Prostate gland (tissue), 2 donors: ENCODE data around the gene ALDH9A1. TPM values are rescaled to one million over a fixed set of nuclear protein-coding genes. Genes with fewer than 3 reads are reported as not detected.
"Not testable (repeated sequence)": the region's sequence is repeated elsewhere in the genome, so short reads cannot be mapped to it uniquely, and the experiment has no call there.

Experiments used
- DNase-seq: peaks from one replicate; pipeline ENCODE4 v3.0.0-alpha.2; 2019; ENCODE audit warnings: low spot score
- H3K27ac ChIP-seq, 2 donors: fragments of 200-600 bp; sonication (generic); 2 replicates each; pipeline ENCODE4 v1.5.1; 2017 to 2019
- H3K27me3 ChIP-seq: fragments of 200-600 bp; sonication (generic); replicated peaks from 2 replicates; pipeline ENCODE4 v1.5.1; 2019; ENCODE audit not compliant: insufficient read depth
- H3K36me3 ChIP-seq, 2 donors: fragments of 200-600 bp; sonication (generic); 1 replicate in 1 of 2; 2 replicates in 1 of 2; pipeline versions ENCODE4 v1.5.1 to v1.8.1; 2017 to 2019
- H3K4me1 ChIP-seq: fragments of 200-600 bp; sonication (generic); replicated peaks from 2 replicates; pipeline ENCODE4 v1.5.1; 2019
- H3K4me3 ChIP-seq, 2 donors: fragments of 200-600 bp; sonication (generic); 2 replicates each; pipeline ENCODE4 v1.5.1; 2017 to 2019
- H3K9me3 ChIP-seq: fragments of 200-600 bp; sonication (generic); 2 replicates; pipeline ENCODE4 v1.5.1; 2017
- CTCF ChIP-seq, 4 experiments: fragments of 200-600 bp in 2 of 4; fragments of 450-650 bp in 2 of 4; sonication (generic) in 2 of 4; IDR thresholded peaks; 1 replicate in 3 of 4; 2 replicates in 1 of 4; pipeline ENCODE4 v1.5.1; 2016 to 2019; ENCODE audit warnings: antibody characterized with exemption in 4 of 4, mild to moderate bottlenecking in 2 of 4, moderate library complexity in 2 of 4
- POLR2A ChIP-seq: fragments of 450-650 bp; IDR thresholded peaks from one replicate; pipeline ENCODE4 v1.6.1; 2016; ENCODE audit warnings: antibody characterized with exemption, mild to moderate bottlenecking
- POLR2AphosphoS5 ChIP-seq: sonication (generic); formaldehyde crosslinking; IDR thresholded peaks from one replicate; pipeline ENCODE4 v1.6.1; 2017; ENCODE audit warnings: antibody characterized with exemption
- WGBS: methylation state at CpG from one replicate; pipeline ENCODE4 v1.1.5; 2018; 5-methylcytosine and 5-hydroxymethylcytosine counted together
- intact Hi-C: fragments of 100-400 bp; cut with DNase I; formaldehyde crosslinking; loops from one replicate; pipeline ENCODE4 v1.14.2; 2022
- total RNA-seq, 2 donors: library from RNA; depleted of rRNA; stranded (reverse); fragments of >200 nt; gene quantifications; one replicate each; pipeline ENCODE4 v1.1.0, GENCODE V29; 2016

Gene ALDH9A1
- total RNA-seq, 2 donors from 2014 or later, result 172 to 206 TPM

DNA sequence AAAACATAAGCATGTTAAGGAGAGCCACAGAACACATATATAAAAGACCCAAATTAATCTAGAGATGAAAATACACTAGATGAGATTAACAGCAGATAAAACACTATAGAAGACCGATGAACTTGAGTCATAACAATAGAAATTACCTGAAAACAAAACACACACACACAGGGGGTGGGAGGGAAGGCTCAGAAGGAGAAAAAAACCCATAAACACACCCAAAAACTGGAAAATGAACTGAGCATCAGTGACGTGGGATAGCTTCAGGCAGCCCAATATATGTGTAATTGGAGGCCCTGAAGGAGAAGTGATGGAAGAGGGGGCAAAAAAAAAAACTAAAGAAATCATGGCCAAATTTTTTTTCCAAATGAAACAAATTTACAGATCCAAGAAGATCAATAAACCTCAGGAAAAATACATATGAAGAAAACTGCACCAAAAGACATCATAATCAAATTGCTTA, 11.4 kb downstream of the ALDH9A1 start:
- Histone ChIP-seq H3K4me1 (no peaks in the 10 kb centered on the region), H3K4me3 (no peak overlapping the region)

DNA sequence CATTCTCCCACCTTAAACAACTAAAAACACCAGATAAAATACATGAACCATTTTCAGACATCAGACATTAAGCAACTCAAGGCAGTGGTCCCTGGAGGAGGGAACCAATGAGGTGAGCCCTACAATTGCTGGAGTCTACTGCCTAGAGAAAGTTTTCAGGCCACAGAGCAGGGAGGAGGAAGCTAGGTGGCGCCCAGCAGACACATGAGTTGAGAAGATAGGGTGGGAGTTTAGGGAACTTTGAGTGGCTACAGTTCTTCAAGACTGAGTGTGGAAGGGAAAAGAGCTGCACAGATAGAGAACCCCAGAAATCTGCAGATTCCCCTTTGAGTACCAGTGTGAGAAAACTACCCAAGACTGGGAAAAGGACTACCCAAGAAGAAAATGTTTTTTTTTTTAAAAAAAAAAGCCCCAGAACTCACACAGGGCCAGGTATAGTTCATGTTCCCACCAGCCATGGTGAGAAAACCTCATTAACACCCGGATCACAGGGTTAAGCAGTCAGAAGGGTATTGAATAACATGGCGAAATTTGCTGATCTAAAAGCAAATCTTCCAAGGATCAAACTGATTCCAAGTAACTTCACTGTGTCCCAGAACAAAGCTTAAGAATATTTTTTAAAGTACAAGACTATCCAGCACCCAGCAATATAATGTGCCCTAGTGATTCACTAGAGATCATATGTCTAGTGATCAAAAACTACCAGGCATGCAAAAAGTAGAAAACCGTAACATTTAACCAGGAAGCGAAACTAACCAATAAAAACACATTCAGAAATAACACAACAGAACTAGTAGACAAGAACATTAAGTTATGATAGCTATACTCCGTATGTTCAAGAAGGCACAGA, 12.0 kb downstream of the ALDH9A1 start:
- TF ChIP-seq POLR2A (no peak), POLR2AphosphoS5 (no peak), CTCF (IDR thresholded peaks at IDR 0.05) (no peak)
- DNase-seq, result no peak
- 94% methylated on average over 6 of the region's 6 CpGs for WGBS
- H3K27ac ChIP-seq, result no peak overlapping the region
- intact Hi-C loops, result no loop called here
- no peak overlapping the region for H3K4me3 ChIP-seq
- no peaks in the 10 kb centered on the region for H3K27me3 ChIP-seq
- H3K36me3 ChIP-seq, result no peaks in the 10 kb centered on the region
- H3K4me1 ChIP-seq, result no peaks in the 10 kb centered on the region
- no peaks in the 10 kb centered on the region for H3K9me3 ChIP-seq

More for the DNA sequence above, 11.4 kb downstream of the ALDH9A1 start:
- Histone ChIP-seq H3K9me3 (no peaks in the 10 kb centered on the region), H3K27me3 (no peaks in the 10 kb centered on the region), H3K36me3 (no peaks in the 10 kb centered on the region), H3K27ac (no peak overlapping the region)
- intact Hi-C loops, result no loop called here
- TF ChIP-seq CTCF (IDR thresholded peaks at IDR 0.05), result no peak
- no peak for TF ChIP-seq POLR2A
- TF ChIP-seq POLR2AphosphoS5, result no peak
- no peak for DNase-seq
- WGBS, result 95% methylated on average over 2 of the region's 2 CpGs

DNA sequence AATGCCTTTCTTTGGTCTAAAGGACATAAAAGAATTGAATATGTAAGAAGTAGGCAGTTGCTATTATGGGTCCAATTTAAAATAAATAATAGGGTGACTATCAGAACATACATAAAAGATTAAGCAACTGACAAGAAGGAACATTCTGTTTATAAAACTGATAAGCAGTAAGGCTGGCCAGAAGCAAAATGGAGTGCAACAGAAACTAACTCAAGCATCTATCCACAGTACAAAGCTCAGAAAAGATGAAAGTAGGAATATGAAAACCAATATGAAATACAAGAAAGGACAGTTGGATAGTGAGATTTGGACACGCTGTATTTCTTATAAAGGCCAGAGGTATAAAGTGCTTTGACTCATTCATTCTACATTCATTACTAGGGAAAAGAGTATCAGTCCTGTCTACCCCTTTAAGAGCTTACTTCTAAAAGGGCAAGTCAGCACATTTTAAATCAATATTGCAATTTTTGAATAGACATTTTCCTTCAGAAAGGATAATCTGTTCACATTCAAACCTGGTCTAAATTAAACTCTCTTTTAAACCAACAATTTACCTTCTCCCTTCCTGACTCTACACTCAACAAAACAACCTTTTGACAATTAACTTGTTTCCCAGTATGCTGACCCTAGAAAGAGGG, 14.4 kb downstream of the ALDH9A1 start:
- H3K36me3 ChIP-seq, result peaks cover 0 to 11% of the 10 kb centered on the region in 2 donors
- DNase-seq, result no peak

DNA sequence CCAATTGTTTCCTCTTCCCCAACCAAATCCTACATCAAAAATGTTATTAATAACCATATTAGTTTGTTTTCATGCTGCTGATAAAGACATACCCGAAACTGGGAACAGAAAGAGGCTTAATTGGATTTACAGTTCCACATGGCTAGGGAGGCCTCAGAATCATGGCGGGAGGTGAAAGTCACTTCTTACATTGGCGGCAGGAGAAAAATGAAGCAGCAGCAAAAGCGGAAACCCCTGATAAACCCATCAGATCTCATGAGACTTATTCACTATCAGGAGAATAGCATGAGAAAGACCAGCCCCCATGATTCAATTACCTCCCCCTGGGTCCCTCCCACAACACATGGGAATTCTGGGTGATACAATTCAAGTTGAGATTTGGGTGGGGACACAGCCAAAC, 17.6 kb downstream of the ALDH9A1 start:
- H3K27ac ChIP-seq, H3K27me3 ChIP-seq, intact Hi-C loops, H3K9me3 ChIP-seq, H3K4me1 ChIP-seq, H3K4me3 ChIP-seq, DNase-seq: not testable (repeated sequence)
- H3K36me3 ChIP-seq, result peaks cover 0 to 19% of the 10 kb centered on the region in 2 donors
- 98% methylated on average over 4 of the region's 4 CpGs for WGBS

More for the DNA sequence above, 14.4 kb downstream of the ALDH9A1 start:
- H3K4me1 ChIP-seq, result no peaks in the 10 kb centered on the region
- no peaks in the 10 kb centered on the region for H3K27me3 ChIP-seq
- intact Hi-C loops, result no loop called here
- 74% methylated on average over 1 of the region's 1 CpG for WGBS
- no peak overlapping the region for H3K4me3 ChIP-seq
- no peak overlapping the region for H3K27ac ChIP-seq
- no peak for TF ChIP-seq CTCF (IDR thresholded peaks at IDR 0.05)
- TF ChIP-seq POLR2AphosphoS5, result no peak
- TF ChIP-seq POLR2A, result no peak
- no peaks in the 10 kb centered on the region for H3K9me3 ChIP-seq

- no peak for DNase-seq
- intact Hi-C loops, result no loop called here
- WGBS, result 75% methylated on average over 2 of the region's 2 CpGs
- no peak overlapping the region for H3K4me3 ChIP-seq
- H3K36me3 ChIP-seq, result peaks cover 0 to 19% of the 10 kb centered on the region in 2 donors
- no peaks in the 10 kb centered on the region for H3K4me1 ChIP-seq
- H3K27me3 ChIP-seq, result no peaks in the 10 kb centered on the region
- no peak overlapping the region for H3K27ac ChIP-seq
- H3K9me3 ChIP-seq, result no peaks in the 10 kb centered on the region
- no peak for TF ChIP-seq CTCF (IDR thresholded peaks at IDR 0.05)
- no peak for TF ChIP-seq POLR2AphosphoS5
- TF ChIP-seq POLR2A, result no peak
These were observed 18.1 kb downstream of the ALDH9A1 start for GRCh38 chr1:165680303-165680702.
